Body of pancreas (tissue), 4 donors: Measurements from ENCODE around the gene HS3ST5. TPM values are rescaled to one million over a fixed set of nuclear protein-coding genes. Genes with fewer than 3 reads are reported as not detected.

Experiments
- ATAC-seq: fragments of 150-250 bp; one replicate; pipeline ENCODE4 v1.9.1; 2016
- DNase-seq, 4 donors: peaks; one replicate each; pipeline ENCODE4 v3.0.0-alpha.2; 2019
- H3K27ac ChIP-seq, 4 donors: fragments of 200-600 bp; sonication (generic); 1 replicate in 3 of 4; 2 replicates in 1 of 4; pipeline versions ENCODE4 v1.5.1 to v1.6.1; 2016 to 2019; ENCODE audit warnings: mild to moderate bottlenecking in 1 of 4, mixed read lengths in 1 of 4, moderate library complexity in 1 of 4
- H3K27me3 ChIP-seq, 2 donors: fragments of 200-600 bp; sonication (generic); one replicate each; pipeline ENCODE4 v1.6.0; 2016; ENCODE audit warnings: mild to moderate bottlenecking in 1 of 2
- H3K36me3 ChIP-seq, 2 donors: fragments of 200-600 bp; sonication (generic); replicated peaks in 1 of 2; 2 replicates each; pipeline ENCODE4 v1.5.1; 2016; ENCODE audit warnings: low read depth in 2 of 2; ENCODE audit not compliant: insufficient read depth in 1 of 2
- H3K4me1 ChIP-seq: fragments of 200-600 bp; sonication (generic); one replicate; pipeline ENCODE4 v1.6.0; 2016
- H3K4me3 ChIP-seq, 2 donors: fragments of 200-600 bp; sonication (generic); 1 replicate in 1 of 2; 2 replicates in 1 of 2; pipeline ENCODE4 v1.5.1; 2016 to 2019
- H3K9me3 ChIP-seq, 3 donors: fragments of 200-600 bp; sonication (generic); 1 replicate in 2 of 3; 2 replicates in 1 of 3; pipeline ENCODE4 v1.5.1; 2016
- CTCF ChIP-seq, 7 experiments: fragments of 450-650 bp in 4 of 7; fragments of 200-600 bp in 3 of 7; sonication (generic) in 3 of 7; IDR thresholded peaks; one replicate each; pipeline ENCODE4 v1.5.1; 2016 to 2019; ENCODE audit warnings: antibody characterized with exemption in 7 of 7
- POLR2A ChIP-seq, 3 donors: fragments of 450-650 bp; IDR thresholded peaks; one replicate each; pipeline ENCODE4 v1.6.1; 2016; ENCODE audit warnings: antibody characterized with exemption in 3 of 3, mild to moderate bottlenecking in 2 of 3
- WGBS, 2 donors: methylation state at CpG; one replicate each; pipeline ENCODE4 v1.1.5; 2017; 5-methylcytosine and 5-hydroxymethylcytosine counted together
- intact Hi-C: fragments of 100-400 bp; cut with DNase I; formaldehyde crosslinking; loops from one replicate; pipeline ENCODE4 v1.15.1; 2023
- total RNA-seq, 2 donors: library from RNA; depleted of rRNA; stranded (reverse); fragments of >200 nt; gene quantifications; one replicate each; pipeline ENCODE4 v1.1.0, GENCODE V29; 2016

Gene HS3ST5
- total RNA-seq, 2 donors from 2014 or later = 0.26 TPM; not detected in 1

DNA sequence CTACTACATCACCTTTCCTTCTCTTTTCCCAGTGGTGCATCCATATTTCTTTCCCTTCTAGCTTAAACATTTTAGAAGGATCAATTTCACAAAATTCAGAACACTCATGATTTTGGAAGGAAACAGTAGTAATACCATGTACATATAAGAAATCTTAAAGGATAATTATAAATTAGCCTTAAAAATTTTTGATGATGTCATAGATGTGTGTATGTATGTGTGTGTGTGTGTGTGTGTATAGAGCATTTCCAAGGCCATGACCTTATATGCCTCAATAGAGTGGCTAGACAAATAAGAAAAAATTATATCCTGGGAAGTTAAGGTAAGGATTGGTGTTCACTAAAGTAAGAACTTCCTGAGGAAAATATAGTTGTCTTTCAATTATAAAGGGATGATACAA, 24.1 kb upstream of the HS3ST5 start:
- DNase-seq (no peak), ATAC-seq (no peak)
- no peaks in the 10 kb centered on the region for H3K27me3 ChIP-seq
- TF ChIP-seq POLR2A (IDR thresholded peaks at IDR 0.05) = no peak
- no peak for TF ChIP-seq CTCF (IDR thresholded peaks at IDR 0.05)
- H3K9me3 ChIP-seq = no peaks in the 10 kb centered on the region
- H3K36me3 ChIP-seq = no peaks in the 10 kb centered on the region
- no peaks in the 10 kb centered on the region for H3K4me1 ChIP-seq
- intact Hi-C loops = no loop called here
- no peak overlapping the region for H3K27ac ChIP-seq
- no peak overlapping the region for H3K4me3 ChIP-seq

GRCh38 chr6:114364301-114364700, 21.5 kb upstream of the HS3ST5 start:
- Histone ChIP-seq H3K4me3 (no peak overlapping the region), H3K4me1 (no peaks in the 10 kb centered on the region), H3K27ac (no peak overlapping the region), H3K27me3 (no peaks in the 10 kb centered on the region), H3K9me3 (no peaks in the 10 kb centered on the region), H3K36me3 (no peaks in the 10 kb centered on the region)
- DNase-seq = no peak
- no peak for ATAC-seq
- TF ChIP-seq POLR2A (IDR thresholded peaks at IDR 0.05) = no peak
- 68 to 73% methylated on average over 1 of the region's 1 CpG for WGBS, 2 donors
- intact Hi-C loops = no loop called here

GRCh38 chr6:114362957-114363356, 20.1 kb upstream of the HS3ST5 start:
- ATAC-seq (no peak), DNase-seq (no peak)
- H3K4me3 ChIP-seq = no peak overlapping the region
- no peaks in the 10 kb centered on the region for H3K9me3 ChIP-seq
- TF ChIP-seq CTCF (IDR thresholded peaks at IDR 0.05) (no peak), POLR2A (IDR thresholded peaks at IDR 0.05) (no peak)
- no peaks in the 10 kb centered on the region for H3K4me1 ChIP-seq
- H3K27me3 ChIP-seq = no peaks in the 10 kb centered on the region
- intact Hi-C loops = no loop called here
- H3K36me3 ChIP-seq = no peaks in the 10 kb centered on the region
- 90 to 97% methylated on average over 2 of the region's 2 CpGs for WGBS, 2 donors
- H3K27ac ChIP-seq = no peak overlapping the region

- Histone ChIP-seq H3K27ac (no peak overlapping the region), H3K36me3 (no peaks in the 10 kb centered on the region), H3K4me1 (no peaks in the 10 kb centered on the region), H3K9me3 (no peaks in the 10 kb centered on the region), H3K4me3 (no peak overlapping the region), H3K27me3 (no peaks in the 10 kb centered on the region)
- ATAC-seq = no peak
- WGBS, 2 donors = 71 to 74% methylated on average over 4 of the region's 4 CpGs
- DNase-seq = no peak
- no peak for TF ChIP-seq POLR2A (IDR thresholded peaks at IDR 0.05)
- no peak for TF ChIP-seq CTCF (IDR thresholded peaks at IDR 0.05)
- intact Hi-C loops = no loop called here
Measured at GRCh38 chr6:114362396-114362795, 19.6 kb upstream of the HS3ST5 start.

GRCh38 chr6:114361036-114361435, 18.2 kb upstream of the HS3ST5 start:
- WGBS, 2 donors = 67 to 68% methylated on average over 1 of the region's 1 CpG
- no peak overlapping the region for H3K4me3 ChIP-seq
- no peaks in the 10 kb centered on the region for H3K4me1 ChIP-seq
- no peak overlapping the region for H3K27ac ChIP-seq
- H3K36me3 ChIP-seq = no peaks in the 10 kb centered on the region
- intact Hi-C loops = no loop called here
- TF ChIP-seq POLR2A (IDR thresholded peaks at IDR 0.05) (no peak), CTCF (IDR thresholded peaks at IDR 0.05) (no peak)
- H3K27me3 ChIP-seq = no peaks in the 10 kb centered on the region
- no peak for ATAC-seq
- no peak for DNase-seq
- no peaks in the 10 kb centered on the region for H3K9me3 ChIP-seq
